Skeletal muscle cell (primary cell): Measurements from ENCODE around the gene FAM20B.
A peak's percentile ranks its signal among the peaks of the same experiment; 100 is the strongest.
"Not testable (repeated sequence)": the region's sequence is repeated elsewhere in the genome, so short reads cannot be mapped to it uniquely, and the experiment has no call there.

Source experiments
- DNase-seq: peaks from one replicate; pipeline ENCODE4 v3.0.0-alpha.2; 2010; ENCODE audit warnings: low read depth
- H3K4me3 ChIP-seq: 2 replicates; pipeline ENCODE4 v1.5.1; 2011; ENCODE audit warnings: low read depth, mild to moderate bottlenecking, control low read depth, low read length, moderate library complexity

Gene FAM20B

GRCh38 chr1:179025125-179025974 lies at the start of gene FAM20B:
Gene FAM20B, plus strand, starts transcription at chr1:179025894. Its CDS starts 17,954 bp downstream, at chr1:179043848.
- DNase-seq = peak; percentile 76
- H3K4me3 ChIP-seq = peak within 1 kb of the TSS; percentile 93

GRCh38 chr1:178976541-178976940 lies 49.2 kb upstream of the FAM20B start:
- no peak for DNase-seq

GRCh38 chr1:178986204-178986603 lies 39.5 kb upstream of the FAM20B start:
- DNase-seq = no peak
- no peak overlapping the region for H3K4me3 ChIP-seq

More at GRCh38 chr1:178976541-178976940, 49.2 kb upstream of the FAM20B start:
- H3K4me3 ChIP-seq = no peak overlapping the region

- DNase-seq, H3K4me3 ChIP-seq: not testable (repeated sequence)
Observed at GRCh38 chr1:178988198-178988597, 37.5 kb upstream of the FAM20B start.

- no peak overlapping the region for H3K4me3 ChIP-seq
- DNase-seq = no peak
Observed at GRCh38 chr1:178993559-178993958, 32.1 kb upstream of the FAM20B start.

- DNase-seq = no peak
- H3K4me3 ChIP-seq = no peak overlapping the region
Observed at GRCh38 chr1:178997428-178997827, 28.3 kb upstream of the FAM20B start.

- no peak overlapping the region for H3K4me3 ChIP-seq
- DNase-seq = no peak
Observed at GRCh38 chr1:178998295-178998694, 27.4 kb upstream of the FAM20B start.

GRCh38 chr1:178999061-178999460 lies 26.6 kb upstream of the FAM20B start:
- DNase-seq = no peak
- H3K4me3 ChIP-seq = no peak overlapping the region

GRCh38 chr1:179001451-179001850 lies 24.2 kb upstream of the FAM20B start:
- DNase-seq = no peak
- H3K4me3 ChIP-seq = no peak overlapping the region

GRCh38 chr1:179002064-179002463 lies 23.6 kb upstream of the FAM20B start:
- H3K4me3 ChIP-seq, DNase-seq: not testable (repeated sequence)

GRCh38 chr1:179002552-179003345 lies 22.9 kb upstream of the FAM20B start:
- H3K4me3 ChIP-seq = no peak overlapping the region
- no peak for DNase-seq

- DNase-seq = no peak
- H3K4me3 ChIP-seq = no peak overlapping the region
Observed at GRCh38 chr1:179003512-179004066, 22.1 kb upstream of the FAM20B start.

GRCh38 chr1:179007233-179007632 lies 18.5 kb upstream of the FAM20B start:
- H3K4me3 ChIP-seq = no peak overlapping the region
- no peak for DNase-seq

GRCh38 chr1:179010671-179011070 lies 15.0 kb upstream of the FAM20B start:
- DNase-seq = no peak
- no peak overlapping the region for H3K4me3 ChIP-seq

GRCh38 chr1:179012038-179012437 lies 13.7 kb upstream of the FAM20B start:
- no peak for DNase-seq

GRCh38 chr1:179014123-179014522 lies 11.6 kb upstream of the FAM20B start:
- no peak for DNase-seq
- no peak overlapping the region for H3K4me3 ChIP-seq

More at GRCh38 chr1:179012038-179012437, 13.7 kb upstream of the FAM20B start:
- no peak overlapping the region for H3K4me3 ChIP-seq

- no peak for DNase-seq
- no peak overlapping the region for H3K4me3 ChIP-seq
Observed at GRCh38 chr1:179015396-179015795, 10.3 kb upstream of the FAM20B start.

GRCh38 chr1:179016706-179017382 lies 8.8 kb upstream of the FAM20B start:
- no peak overlapping the region for H3K4me3 ChIP-seq
- peak; percentile 89 for DNase-seq
